HG03095 (cell line): ENCODE data around the gene MICAL2.

Experiments
- ATAC-seq: cut with Tn5 transposase; IDR thresholded peaks from one replicate; pipeline ENCODE4 v1.9.1; 2021; ENCODE audit warnings: moderate library complexity; ENCODE audit not compliant: unreplicated experiment

Gene MICAL2

DNA sequence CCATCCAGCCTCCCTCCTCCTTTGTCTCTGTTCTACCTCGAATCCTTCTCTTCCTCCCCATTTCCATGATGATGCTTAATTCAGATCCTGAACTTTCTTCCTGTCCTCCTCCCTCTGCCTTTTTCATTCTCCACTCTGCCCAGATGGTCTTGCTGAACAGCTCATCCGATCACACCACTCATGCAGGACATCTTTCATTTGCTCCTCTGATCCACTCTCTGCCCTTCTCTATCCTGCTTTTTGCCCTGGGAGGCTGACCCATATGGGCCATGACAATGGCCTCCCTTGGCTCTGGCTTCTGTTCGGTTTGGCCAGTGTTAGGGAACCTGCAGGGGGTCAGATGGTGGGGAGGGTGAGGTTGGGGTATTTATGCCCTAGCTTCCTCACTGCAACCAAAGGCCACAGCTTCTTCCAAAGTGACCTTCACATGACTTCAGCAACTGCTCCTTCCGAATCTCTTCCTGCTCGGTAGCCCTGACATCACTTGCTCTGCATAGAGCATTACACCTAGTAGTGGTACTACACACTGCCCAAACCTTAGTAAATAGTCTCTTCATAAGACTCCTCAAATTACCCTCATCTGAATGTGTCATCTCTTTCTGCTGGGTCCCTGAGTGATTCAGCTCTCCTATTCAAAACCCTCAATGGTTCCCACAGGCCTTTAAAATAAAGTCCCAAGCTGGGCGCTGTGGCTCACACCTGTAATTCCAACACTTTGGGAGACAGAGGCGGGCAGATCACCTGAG lies 32.7 kb upstream of the MICAL2 start:
- ATAC-seq = no peak

DNA sequence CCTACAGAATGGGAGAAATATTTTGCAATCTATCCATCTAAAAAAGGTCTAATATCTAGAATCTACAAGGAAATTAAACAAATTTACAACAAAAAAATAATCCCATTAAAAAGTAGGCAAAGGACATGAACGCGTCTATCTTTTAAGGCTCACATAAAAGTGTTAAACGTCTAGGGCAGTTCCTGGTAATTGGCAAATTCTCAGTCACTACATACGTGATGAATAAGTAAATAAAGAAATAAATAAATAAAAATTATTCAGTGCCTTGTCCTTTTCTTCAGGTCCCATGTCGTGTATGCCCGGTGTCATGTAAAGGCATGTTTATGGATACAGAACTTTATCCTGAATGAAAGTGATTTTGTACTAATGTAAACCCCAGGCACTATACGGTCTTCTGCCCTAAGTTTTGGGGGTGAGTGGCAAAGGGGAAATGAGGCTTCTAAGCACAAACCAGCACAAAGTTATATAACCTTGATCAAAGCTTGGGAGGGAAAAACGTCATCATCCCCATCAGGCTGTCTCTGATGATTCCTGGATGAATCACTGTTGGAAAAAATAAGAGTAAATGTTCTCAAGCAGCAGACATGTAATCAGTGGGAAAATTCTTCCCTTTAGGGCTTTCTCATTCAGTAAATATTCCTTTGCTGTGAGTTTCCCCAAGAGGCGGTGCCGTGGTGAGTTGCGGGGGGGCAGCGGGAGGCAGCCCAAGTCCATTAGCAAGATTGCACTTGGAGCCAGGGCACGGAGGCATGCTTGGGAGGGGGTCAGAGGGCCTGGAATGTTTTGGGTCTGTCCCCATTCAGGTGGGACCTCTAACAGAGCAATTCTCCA lies 30.4 kb upstream of the MICAL2 start:
- ATAC-seq = no peak

DNA sequence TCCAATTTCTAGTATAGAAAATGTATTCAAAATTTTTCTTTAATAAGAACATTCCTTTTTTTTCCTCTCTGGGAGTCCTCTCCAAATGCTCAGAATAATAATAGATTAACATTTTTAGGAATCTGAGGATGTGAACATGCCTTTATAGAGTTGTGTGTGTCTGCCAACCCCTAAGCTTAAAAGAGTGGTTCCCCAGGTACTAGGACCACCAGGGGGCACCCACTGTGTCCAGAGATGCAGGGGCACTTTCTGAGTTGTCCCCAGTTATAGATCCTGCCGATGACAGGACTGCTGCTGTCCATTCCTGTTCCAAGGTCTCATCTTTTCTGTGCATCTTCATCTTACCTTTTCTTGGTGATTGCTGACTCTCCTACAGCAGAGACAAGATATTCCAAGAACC lies 27.0 kb upstream of the MICAL2 start:
- no peak for ATAC-seq

DNA sequence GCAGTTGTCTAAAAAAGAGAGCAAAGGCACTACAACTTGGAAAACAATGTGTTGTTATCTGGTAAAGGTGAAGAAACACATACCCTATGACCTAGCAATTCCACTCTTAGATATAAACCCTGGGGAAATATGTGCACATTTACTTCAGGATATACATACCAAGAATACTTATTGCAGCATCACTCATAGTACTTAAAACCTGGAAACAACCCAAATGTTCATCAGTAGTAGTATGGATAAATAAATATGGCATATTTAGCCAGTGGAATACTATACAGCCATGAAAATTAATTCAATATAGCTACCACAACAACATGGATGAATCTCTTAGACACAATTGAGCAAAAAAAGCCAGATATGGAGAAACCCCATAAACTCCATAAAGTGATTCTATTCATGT lies 26.1 kb upstream of the MICAL2 start:
- ATAC-seq = no peak

DNA sequence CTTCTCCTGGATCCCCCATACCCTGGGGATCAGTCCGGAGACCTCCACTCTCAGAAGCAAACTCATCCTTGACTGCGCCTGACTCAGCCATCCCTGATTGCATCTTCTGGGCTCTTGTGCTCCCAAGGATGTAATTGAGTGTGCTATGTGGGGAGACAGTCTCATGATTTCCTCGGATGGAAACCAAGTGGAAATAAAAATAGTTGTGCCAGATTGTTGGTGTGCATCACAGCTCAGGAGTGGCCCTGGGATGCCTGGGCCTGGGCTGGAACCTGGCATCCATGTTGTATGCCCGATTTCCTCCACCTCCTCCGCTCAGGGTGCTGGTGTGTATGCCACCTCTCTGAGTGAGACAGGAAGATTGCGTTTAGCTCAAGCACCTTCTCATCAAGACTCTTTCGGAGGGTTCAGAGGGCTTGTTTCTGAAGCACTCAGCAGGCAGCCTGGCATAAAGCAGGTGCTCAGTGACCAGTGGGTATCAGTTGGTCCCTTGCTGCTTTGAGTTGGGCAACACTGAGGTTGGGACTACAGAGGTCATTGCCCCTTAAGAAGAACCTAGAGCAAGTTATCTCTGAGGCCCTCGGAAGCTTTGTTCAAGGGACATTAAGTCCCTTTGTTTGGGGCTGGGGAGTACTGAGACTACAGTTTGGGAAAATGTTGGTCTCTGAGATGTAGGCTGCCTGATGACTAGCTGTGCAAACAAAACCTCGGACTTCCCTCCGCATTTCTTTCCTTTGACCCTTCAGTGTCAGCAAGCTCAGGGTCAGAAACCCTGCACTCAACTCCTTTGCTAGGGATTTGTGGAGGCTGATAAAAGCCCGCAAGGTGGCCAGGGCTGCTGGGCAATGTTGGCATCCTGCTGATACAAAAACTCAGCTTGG lies 24.8 kb upstream of the MICAL2 start:
- ATAC-seq = no peak

DNA sequence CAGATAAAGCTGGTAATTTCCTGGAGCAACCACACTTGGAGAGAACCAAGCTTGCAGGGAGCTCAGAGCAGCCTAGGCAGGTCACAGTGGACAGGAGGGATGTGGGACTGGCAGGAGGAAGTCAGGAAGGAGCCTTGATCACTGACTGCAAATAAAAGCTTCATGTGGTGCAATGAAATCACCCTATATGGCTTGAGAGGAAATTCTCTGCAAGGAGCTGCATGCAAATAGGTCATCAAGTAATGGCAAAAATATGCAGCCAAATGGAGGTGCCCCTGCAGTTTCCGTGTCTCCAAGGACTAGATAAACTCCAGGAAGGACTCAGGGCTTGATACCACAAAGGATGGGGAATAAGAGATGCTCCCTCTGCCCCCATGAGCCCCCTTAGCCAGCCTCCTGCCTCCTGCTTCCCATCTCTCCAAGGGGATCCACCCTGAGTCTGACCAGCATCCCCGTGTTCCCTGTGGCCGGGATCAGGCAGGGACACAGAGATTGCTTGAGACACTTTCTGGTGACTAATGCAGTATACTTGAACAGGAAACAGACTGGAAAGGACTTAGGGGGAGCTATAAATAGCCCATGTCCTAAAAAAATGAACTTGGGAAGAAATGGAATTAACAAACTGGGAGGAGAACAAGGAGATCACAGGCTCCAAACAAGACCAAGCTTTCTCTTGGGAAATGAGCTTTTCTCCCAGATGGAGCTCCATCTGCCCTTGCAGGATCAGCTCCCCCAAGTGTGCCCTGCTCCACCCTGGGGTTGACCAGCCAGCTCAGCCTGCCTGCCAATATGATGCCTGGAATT lies 23.9 kb upstream of the MICAL2 start:
- ATAC-seq = no peak

DNA sequence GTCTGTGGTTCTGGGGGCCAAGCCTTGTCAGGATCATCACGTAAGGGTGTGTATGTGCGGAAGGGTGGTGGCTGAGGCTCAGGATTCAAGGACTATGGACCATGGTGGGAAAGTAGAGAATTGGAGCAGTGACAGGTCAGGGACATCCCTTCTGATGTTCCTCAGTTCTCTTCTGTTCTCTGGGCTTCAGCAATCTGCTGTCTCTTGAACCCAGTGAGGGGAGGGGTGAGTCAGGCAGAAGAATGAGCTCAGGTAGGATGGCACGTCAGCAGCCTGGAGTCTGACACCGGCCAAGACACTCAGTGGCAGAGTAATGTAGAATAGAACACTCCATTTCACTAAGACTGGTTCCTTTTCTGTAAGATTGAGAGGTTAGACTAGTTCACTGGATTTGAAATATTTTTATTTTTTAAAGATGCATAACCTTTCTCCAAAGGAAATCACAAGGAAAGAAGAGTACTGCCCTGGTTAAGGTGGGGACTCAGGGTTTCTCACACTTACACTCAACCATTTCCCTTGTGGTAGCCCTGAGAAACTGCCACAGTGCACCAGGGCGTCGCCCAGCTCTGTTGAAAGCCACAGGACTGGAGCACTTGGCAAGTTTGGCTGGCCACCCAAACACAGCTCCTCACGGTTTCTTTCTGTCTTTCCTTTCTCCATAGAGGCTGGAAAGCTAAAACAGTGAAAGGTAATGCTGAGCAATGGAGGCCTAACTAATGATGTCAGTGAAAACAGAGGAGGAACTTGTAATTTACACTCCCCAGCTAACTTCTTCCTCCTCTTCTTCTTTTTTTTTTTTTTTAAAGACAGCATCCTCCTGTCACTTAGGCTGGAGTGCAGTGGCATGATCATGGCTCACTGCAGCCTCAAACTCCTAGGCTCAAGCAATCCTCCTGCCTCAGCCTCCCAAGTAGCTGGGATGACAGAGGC lies 23.1 kb upstream of the MICAL2 start:
- ATAC-seq = no peak

DNA sequence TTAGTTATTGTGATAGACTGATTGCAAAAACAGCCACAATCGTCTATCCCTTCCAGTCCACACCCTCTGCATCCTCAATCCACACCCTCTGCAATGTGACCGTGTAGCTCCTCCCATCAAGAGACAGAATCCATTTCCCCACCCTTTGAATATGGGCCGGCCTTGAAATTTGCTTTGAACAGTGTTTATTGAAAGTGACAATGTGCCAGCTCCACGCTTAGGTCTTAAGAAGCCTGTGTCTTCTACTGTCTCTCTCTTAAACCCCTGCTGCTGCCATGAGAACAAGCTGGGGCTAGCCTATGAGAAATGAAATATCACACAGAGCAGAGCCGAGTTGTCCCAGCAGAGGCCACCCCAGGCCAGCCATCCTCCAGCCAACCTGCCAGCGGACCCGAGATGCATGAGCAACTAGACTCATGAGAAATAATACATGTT lies 22.3 kb upstream of the MICAL2 start:
- ATAC-seq = no peak

DNA sequence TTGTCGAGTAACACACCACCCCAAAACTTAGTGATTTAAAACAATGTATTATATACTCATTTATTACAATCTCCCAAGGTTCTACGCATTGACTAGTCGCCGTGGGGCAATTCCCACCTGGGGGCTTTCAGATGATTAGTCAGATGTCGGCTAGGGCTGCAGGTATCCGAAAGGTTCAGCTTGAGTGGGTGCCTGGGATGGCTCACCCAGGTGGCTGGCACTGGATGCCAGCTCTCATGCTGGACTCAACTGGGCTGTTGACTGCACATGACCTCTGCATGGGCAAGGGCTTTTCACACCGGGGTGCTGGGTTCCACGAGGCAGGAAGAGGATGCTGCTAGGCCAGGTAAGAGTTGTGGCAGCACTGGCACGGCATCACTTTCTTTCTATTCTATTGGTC lies 21.9 kb upstream of the MICAL2 start:
- no peak for ATAC-seq

DNA sequence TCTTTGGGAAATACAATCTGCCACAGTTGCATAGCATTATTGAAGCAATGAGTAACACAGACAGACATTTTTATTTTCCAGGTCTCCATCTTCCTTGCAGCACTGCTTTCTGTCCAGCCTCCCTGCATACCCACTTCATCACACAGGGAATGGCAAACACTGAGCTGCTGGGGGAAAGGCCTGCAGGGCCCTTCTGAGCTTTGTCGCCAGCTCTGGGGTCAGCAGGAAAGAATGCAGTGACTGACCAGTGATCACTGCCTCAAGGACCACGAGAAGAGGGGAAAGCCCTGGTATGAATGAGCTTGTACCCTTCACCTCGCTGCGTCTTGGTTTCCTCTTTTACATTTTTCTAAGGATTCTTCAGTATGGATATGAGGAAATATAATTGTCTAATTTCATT lies 21.3 kb upstream of the MICAL2 start:
- no peak for ATAC-seq

DNA sequence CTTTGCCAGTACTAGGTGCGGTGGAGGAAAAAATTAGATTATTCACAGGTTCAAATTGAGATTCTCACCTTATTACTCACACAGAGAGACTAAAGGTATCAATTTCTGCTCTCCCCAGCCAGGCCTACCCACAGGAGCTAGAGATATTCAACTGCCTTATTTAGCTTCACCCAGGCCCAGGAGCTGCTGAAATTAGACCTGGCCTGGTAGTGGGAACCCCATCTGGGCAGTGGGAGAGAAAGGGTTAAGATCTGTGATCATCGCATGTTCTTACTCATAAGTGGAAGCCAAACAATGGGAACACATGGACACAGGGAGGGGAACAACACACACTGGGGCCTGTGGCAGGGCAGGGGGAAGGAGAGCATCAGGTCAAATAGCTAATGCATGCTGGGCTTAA lies 20.9 kb upstream of the MICAL2 start:
- ATAC-seq = no peak

DNA sequence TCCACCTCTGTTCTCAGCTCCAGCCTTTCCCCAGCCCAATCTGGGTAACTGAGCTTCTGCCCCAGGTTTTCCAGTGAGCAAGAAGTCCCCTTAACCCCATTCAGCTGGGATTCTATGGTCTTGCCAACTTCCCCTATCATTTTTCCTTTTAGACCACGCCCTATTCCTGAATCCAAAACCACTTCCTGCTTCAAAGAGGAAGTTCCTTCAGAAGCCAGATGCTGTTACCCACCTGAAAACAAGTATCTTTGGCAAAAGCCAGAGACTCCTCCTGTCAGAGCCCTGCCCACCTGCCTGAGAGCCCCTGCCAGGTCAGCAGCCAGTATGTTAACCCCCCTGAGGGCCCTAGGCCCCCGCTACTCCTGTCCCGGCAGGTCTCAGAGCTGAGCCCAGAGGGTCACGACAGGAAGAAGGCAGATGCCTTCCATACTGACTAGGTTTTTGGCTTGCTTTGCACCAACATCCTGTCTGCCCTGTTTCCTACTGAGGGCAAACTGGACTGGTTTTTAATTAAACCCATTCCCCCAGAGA lies 20.3 kb upstream of the MICAL2 start:
- ATAC-seq = no peak

DNA sequence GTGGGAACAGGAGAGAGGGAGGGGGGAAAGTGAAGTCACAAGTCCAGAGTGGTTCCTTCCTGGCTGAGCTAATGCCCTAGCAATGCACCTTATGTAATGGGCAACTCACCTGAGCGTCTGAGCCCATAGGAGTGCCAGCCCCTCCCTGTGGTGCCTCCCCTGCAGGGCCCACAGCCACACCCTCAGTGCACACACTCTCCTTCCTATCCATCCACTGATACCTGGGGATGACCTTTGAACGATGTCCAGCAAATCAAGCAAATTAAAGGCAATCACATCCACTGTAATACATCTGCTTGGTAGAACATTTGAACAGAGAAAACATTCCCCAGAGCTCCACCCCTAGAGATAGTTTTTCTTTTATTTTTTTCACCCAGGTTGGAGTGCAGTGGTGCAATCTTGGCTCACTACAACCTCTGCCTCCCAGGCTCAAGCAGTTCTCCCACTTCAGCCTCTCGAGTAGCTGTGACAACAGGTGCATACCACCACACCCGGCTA lies 19.6 kb upstream of the MICAL2 start:
- ATAC-seq = no peak

DNA sequence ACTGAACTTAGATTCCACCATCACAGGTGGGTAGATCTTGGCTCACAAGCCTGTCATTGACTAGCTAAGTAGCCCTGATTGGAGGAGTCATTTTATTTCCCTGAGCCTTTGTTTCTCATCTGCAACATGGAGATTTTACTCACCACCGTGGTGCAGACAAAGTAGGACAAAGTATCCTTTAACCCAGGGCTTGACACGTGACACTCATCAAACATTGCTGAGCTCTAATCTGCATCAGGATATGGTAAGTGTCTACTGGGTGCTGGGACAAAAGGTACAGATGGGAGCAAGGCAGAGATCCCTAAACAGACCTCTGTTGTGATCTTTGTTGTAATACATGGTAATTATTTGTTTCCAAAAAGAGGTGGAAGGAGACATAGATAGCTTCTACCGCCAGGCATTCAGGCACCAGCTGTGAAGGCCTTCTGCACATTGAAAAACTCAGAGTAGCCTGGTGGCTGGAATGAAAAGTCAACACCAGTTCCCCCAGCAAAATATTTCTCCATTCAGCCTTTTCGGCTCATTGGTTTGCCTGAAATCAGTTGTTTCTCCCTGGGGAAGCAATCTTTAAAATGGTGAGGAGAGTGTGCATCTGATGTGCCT lies 18.3 kb upstream of the MICAL2 start:
- no peak for ATAC-seq

DNA sequence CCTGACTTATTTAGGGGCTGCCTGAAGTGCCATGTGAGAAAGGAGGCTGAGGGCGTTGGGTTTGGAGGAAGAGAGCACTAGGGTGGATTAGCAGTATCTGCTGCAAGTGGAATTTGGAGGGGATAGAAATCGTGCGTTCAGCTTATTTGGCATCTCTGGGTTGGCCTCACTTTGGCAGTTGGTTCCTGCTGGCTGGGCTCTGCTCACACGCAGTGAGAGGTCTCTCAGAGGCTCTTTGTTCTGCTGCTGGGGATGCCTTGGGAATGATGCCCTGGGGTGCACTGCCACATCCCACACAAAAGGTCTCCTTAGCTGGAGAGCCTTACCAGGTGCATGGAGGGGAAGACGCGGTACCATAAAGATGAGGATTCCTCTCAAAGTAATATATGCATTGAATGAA lies 17.7 kb upstream of the MICAL2 start:
- ATAC-seq = no peak

DNA sequence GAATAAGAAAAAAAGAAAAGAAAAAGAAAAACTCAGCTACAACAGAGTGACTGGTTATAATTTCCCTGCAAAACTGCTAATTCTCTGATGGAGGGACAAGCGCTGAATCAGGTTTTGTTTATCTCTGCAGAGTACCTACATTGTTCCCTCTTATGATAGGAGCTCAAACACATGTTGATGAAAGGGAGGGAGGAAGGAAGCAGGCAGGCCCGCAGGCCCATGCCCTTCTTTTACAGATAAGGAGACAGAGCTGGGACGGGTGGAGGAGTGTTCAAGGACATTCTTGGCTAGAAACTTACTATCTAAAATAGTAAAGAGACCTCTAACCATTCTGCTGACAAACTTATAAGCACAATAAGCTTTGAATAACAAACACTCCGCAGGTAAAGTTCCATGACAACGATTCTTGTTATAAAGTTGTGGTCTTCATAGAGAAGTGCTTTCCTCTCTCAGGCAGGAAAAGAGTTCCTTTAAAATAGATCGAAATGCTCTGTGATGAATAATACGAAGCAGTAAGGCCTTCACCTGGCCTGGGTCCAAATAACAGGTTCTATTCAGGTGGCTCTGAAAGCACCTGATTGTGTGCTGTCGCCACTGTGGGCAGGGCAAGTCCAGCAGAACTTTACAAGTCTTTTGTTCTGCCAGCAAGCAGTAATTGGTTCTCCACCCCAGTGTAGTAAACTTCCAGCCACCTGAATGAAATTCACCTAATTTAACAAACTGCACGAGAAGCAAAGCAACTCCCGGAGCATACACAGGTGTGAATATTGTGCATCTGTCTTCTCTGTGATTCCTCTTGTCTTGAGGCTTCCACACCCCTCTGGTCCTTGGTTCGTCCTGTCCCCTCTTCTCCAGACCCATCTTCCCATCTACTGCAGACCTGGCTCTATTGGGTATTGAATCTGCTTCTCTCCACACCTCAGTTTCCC lies 15.3 kb upstream of the MICAL2 start:
- no peak for ATAC-seq

DNA sequence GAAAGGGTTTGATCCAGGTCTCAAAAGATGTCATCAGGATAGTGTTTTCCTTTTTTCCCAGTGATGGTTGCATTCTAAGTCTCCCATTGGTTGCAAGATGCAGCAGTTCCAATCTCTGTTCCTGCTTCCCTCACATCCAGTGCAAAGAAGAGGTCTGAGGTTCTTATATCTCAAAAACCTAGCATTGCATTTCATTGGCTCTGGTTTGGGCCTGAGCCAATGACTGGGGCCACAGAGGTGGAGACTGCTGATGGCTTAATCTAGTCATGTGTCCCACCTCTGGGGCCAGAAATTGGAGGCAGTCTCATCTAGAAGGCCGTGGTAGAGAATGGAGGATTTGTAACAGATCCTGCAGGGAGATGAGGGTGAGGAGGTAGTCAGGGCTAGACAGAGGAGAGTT lies 13.2 kb upstream of the MICAL2 start:
- no peak for ATAC-seq

DNA sequence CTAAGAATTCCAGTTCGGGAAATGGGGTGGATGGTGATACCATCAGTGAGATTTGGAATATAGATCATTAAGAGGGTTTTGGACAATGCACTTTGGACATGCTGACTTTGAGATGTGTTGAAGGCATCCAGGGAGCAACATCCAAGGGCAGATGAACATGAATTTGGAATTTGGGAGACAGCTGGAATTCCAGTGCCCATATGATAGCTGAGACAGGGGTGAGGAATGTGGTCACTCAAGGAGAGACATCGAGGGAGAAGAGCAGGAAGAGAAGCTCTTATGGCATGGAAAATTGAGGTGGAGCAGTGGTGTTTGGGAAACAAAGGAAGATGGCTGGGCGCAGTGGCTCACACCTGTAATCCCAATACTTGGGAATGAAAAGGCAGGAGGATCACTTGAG lies 11.8 kb upstream of the MICAL2 start:
- ATAC-seq = no peak
